H1 (cell line): ENCODE results near the gene SERTAD2. TPM values are rescaled to one million over a fixed set of nuclear protein-coding genes. Genes with fewer than 3 reads are reported as not detected.

Experiments
- CTCF ChIA-PET: fragments of 300-600 bp; sonication (Branson Sonifier 250); formaldehyde crosslinking; loops from one replicate; lab custom pipeline; 2021; ENCODE audit not compliant: partially characterized antibody; lab: Charles Lee
- POLR2A ChIA-PET: fragments of 300-600 bp; sonication (Branson Sonifier 250); formaldehyde crosslinking; loops from one replicate; lab custom pipeline; 2021; ENCODE audit warnings: inconsistent platforms; ENCODE audit not compliant: partially characterized antibody; lab: Charles Lee
- DNase-seq, 2 experiments: peaks; one replicate each; pipeline versions ENCODE4 v3.0.0 to v3.0.0-alpha.2; 2010 to 2022; ENCODE audit warnings: low spot score in 2 of 2, low read depth in 1 of 2, mixed read lengths in 1 of 2
- FAIRE-seq: peaks from 2 replicates; lab custom pipeline; 2011; peaks lifted over from hg19 to GRCh38; lab: Jason Lieb, UNC
- H2AFZ ChIP-seq: 2 replicates; pipeline ENCODE4 v1.8.1; 2012; ENCODE audit warnings: low read length, inconsistent platforms
- H2AK5ac ChIP-seq: 2 replicates; pipeline ENCODE4 v1.6.1; 2013; ENCODE audit warnings: low read depth, low read length
- H2BK120ac ChIP-seq: replicated peaks from 2 replicates; pipeline ENCODE3; 2013; ENCODE audit warnings: low read depth, low read length, inconsistent platforms
- H2BK12ac ChIP-seq: 2 replicates; pipeline ENCODE4 v1.6.1; 2013; ENCODE audit warnings: low read depth, low read length
- H2BK15ac ChIP-seq: 2 replicates; pipeline ENCODE4 v1.6.1; 2013; ENCODE audit warnings: low read length
- H2BK20ac ChIP-seq: 2 replicates; pipeline ENCODE4 v1.6.1; 2013; ENCODE audit warnings: low read length
- H2BK5ac ChIP-seq: 2 replicates; pipeline ENCODE4 v1.6.1; 2013; ENCODE audit warnings: low read depth, low read length
- H3K14ac ChIP-seq: 2 replicates; pipeline ENCODE4 v1.6.1; 2013; ENCODE audit warnings: inconsistent platforms; ENCODE audit not compliant: insufficient read length
- H3K18ac ChIP-seq: 2 replicates; pipeline ENCODE4 v1.6.1; 2013; ENCODE audit warnings: low read length; ENCODE audit errors: extremely low read depth
- H3K23ac ChIP-seq: 2 replicates; pipeline ENCODE4 v1.6.1; 2013; ENCODE audit warnings: inconsistent platforms; ENCODE audit not compliant: insufficient read length
- H3K23me2 ChIP-seq: 2 replicates; pipeline ENCODE4 v1.6.1; 2013; ENCODE audit warnings: low read depth, low read length
- H3K27ac ChIP-seq: 2 replicates; pipeline ENCODE4 v1.6.1; 2011; ENCODE audit warnings: low read depth, low read length, inconsistent platforms
- H3K27me3 ChIP-seq, 4 experiments: replicated peaks in 1 of 4; 1 replicate in 1 of 4; 2 replicates in 3 of 4; pipeline versions ENCODE4 v1.6.1 to v1.8.1; 2011 to 2013; ENCODE audit warnings: low read length in 3 of 4, mild to moderate bottlenecking in 3 of 4, inconsistent platforms in 2 of 4, mixed read lengths in 2 of 4, moderate library complexity in 1 of 4; ENCODE audit not compliant: control insufficient read depth in 3 of 4, insufficient read depth in 3 of 4; ENCODE audit errors: extremely low read depth in 1 of 4
- H3K36me3 ChIP-seq, 4 experiments: 2 replicates each; pipeline versions ENCODE4 v1.6.1 to v1.8.1; 2011 to 2013; ENCODE audit warnings: mild to moderate bottlenecking in 4 of 4, low read length in 3 of 4, moderate library complexity in 2 of 4, control low read depth in 1 of 4, inconsistent platforms in 1 of 4; ENCODE audit not compliant: insufficient read depth in 4 of 4, control insufficient read depth in 2 of 4
- H3K4ac ChIP-seq: replicated peaks from 2 replicates; pipeline ENCODE3; 2013; ENCODE audit warnings: low read length, low read depth, mixed read lengths, inconsistent platforms; ENCODE audit not compliant: insufficient read length
- H3K4me1 ChIP-seq, 4 experiments: replicated peaks in 1 of 4; 1 replicate in 1 of 4; 2 replicates in 3 of 4; pipeline versions ENCODE4 v1.6.1 to v1.8.1; 2011 to 2013; ENCODE audit warnings: low read length in 3 of 4, inconsistent platforms in 2 of 4, mixed read lengths in 1 of 4; ENCODE audit not compliant: insufficient read depth in 4 of 4, control insufficient read depth in 3 of 4
- H3K4me2 ChIP-seq, 2 experiments: 2 replicates each; pipeline versions ENCODE4 v1.6.1 to v1.8.1; 2011 to 2013; ENCODE audit warnings: low read depth in 2 of 2, low read length in 2 of 2, control low read depth in 1 of 2, inconsistent platforms in 1 of 2, mild to moderate bottlenecking in 1 of 2; ENCODE audit not compliant: insufficient read depth in 1 of 2
- H3K4me3 ChIP-seq, 4 experiments: fragments of 200-600, 300-600 bp in 1 of 4; sonication (generic), shearing (Covaris generic), sonication (Bioruptor Twin) in 1 of 4; 2 replicates each; pipeline versions ENCODE4 v1.5.1 to v1.8.1; 2011 to 2016; ENCODE audit warnings: low read length in 4 of 4, low read depth in 3 of 4, control low read depth in 2 of 4, inconsistent platforms in 2 of 4, mild to moderate bottlenecking in 2 of 4, mixed read lengths in 1 of 4, moderate library complexity in 1 of 4; ENCODE audit not compliant: insufficient read depth in 2 of 4; ENCODE audit errors: extremely low read depth in 1 of 4
- H3K56ac ChIP-seq: replicated peaks from 2 replicates; pipeline ENCODE3; 2013; ENCODE audit warnings: low read depth, mild to moderate bottlenecking, mixed read lengths, low read length, inconsistent platforms; ENCODE audit not compliant: insufficient read length
- H3K79me1 ChIP-seq: 2 replicates; pipeline ENCODE4 v1.6.1; 2013; ENCODE audit warnings: low read depth, low read length, control low read depth
- H3K79me2 ChIP-seq, 2 experiments: 2 replicates each; pipeline versions ENCODE4 v1.6.1 to v1.8.1; 2012 to 2013; ENCODE audit warnings: low read length in 2 of 2, mild to moderate bottlenecking in 2 of 2, inconsistent platforms in 1 of 2; ENCODE audit not compliant: insufficient read depth in 2 of 2, control insufficient read depth in 1 of 2
- H3K9ac ChIP-seq, 4 experiments: replicated peaks in 1 of 4; 1 replicate in 1 of 4; 2 replicates in 3 of 4; pipeline versions ENCODE4 v1.6.1 to v1.8.1; 2011 to 2013; ENCODE audit warnings: low read depth in 3 of 4, low read length in 3 of 4, control low read depth in 2 of 4, mild to moderate bottlenecking in 2 of 4, moderate library complexity in 2 of 4, inconsistent platforms in 1 of 4; ENCODE audit errors: extremely low read depth in 1 of 4
- H3K9me3 ChIP-seq, 2 experiments: 2 replicates each; pipeline versions ENCODE4 v1.6.1 to v1.8.1; 2012 to 2013; ENCODE audit warnings: mild to moderate bottlenecking in 2 of 2, moderate library complexity in 2 of 2, control low read depth in 1 of 2, inconsistent platforms in 1 of 2, low read depth in 1 of 2, low read length in 1 of 2, mixed read lengths in 1 of 2; ENCODE audit not compliant: insufficient read depth in 2 of 2
- H4K20me1 ChIP-seq, 2 experiments: replicated peaks in 1 of 2; 2 replicates each; pipeline versions ENCODE3 to v1.8.1; 2011 to 2013; ENCODE audit warnings: inconsistent platforms in 2 of 2, low read length in 2 of 2, mild to moderate bottlenecking in 1 of 2; ENCODE audit not compliant: insufficient read depth in 2 of 2, control insufficient read depth in 1 of 2
- H4K5ac ChIP-seq: 2 replicates; pipeline ENCODE4 v1.6.1; 2013; ENCODE audit warnings: low read length, low read depth, mixed read lengths, inconsistent platforms; ENCODE audit not compliant: insufficient read length
- H4K8ac ChIP-seq: 2 replicates; pipeline ENCODE4 v1.8.0; 2013; ENCODE audit warnings: mild to moderate bottlenecking, moderate library complexity, low read length, inconsistent platforms; ENCODE audit not compliant: insufficient read depth; ENCODE audit errors: extremely low read depth
- H4K91ac ChIP-seq: replicated peaks from 2 replicates; pipeline ENCODE3; 2013; ENCODE audit warnings: low read length, mixed read lengths, inconsistent platforms; ENCODE audit not compliant: insufficient read length
- CBX8 ChIP-seq: fragments of 300-800, 300-1000 bp; sonication (generic); IDR thresholded peaks from 2 replicates; pipeline ENCODE4 v1.7.1; 2016; ENCODE audit warnings: low read depth, low read length, borderline replicate concordance
- CHD2 ChIP-seq: IDR thresholded peaks from 2 replicates; pipeline ENCODE4 v1.6.1; 2012; ENCODE audit warnings: low read length, improper control_type of control experiment
- GABPA ChIP-seq: IDR thresholded peaks from 2 replicates; pipeline ENCODE4 v1.6.1; 2011; ENCODE audit warnings: mild to moderate bottlenecking, low read length, moderate library complexity, borderline replicate concordance; ENCODE audit not compliant: insufficient read depth
- GTF2F1 ChIP-seq: IDR thresholded peaks from 2 replicates; pipeline ENCODE4 v1.6.1; 2012; ENCODE audit warnings: low read depth, low read length, improper control_type of control experiment, borderline replicate concordance
- NRF1 ChIP-seq: IDR thresholded peaks from 2 replicates; pipeline ENCODE4 v1.6.1; 2011; ENCODE audit warnings: mild to moderate bottlenecking, low read depth, low read length, improper control_type of control experiment
- PHF8 ChIP-seq: fragments of 200-600 bp; sonication (generic); conservative IDR thresholded peaks from 2 replicates; pipeline ENCODE4 v1.7.1; 2012; ENCODE audit warnings: low read depth, mild to moderate bottlenecking, inconsistent platforms, low read length, moderate library complexity
- POU5F1 ChIP-seq: IDR thresholded peaks from 2 replicates; pipeline ENCODE4 v1.6.1; 2011; ENCODE audit warnings: low read depth, mild to moderate bottlenecking, low read length, moderate library complexity
- SIX5 ChIP-seq: IDR thresholded peaks from 2 replicates; pipeline ENCODE4 v1.6.1; 2011; ENCODE audit warnings: mild to moderate bottlenecking, low read depth, low read length
- SP1 ChIP-seq: IDR thresholded peaks from 2 replicates; pipeline ENCODE4 v1.6.1; 2011; ENCODE audit warnings: low read depth, low read length
- TCF12 ChIP-seq: IDR thresholded peaks from 2 replicates; pipeline ENCODE4 v1.6.1; 2011; ENCODE audit warnings: low read depth, mild to moderate bottlenecking, low read length
- TEAD4 ChIP-seq: IDR thresholded peaks from 2 replicates; pipeline ENCODE4 v1.6.1; 2012; ENCODE audit warnings: low read depth, low read length, inconsistent platforms, mixed read lengths
- ZNF274 ChIP-seq: IDR thresholded peaks from 2 replicates; pipeline ENCODE4 v1.7.0; 2012; ENCODE audit warnings: low read length, borderline replicate concordance; ENCODE audit errors: extremely low read depth
- WGBS, 2 experiments: shearing (Covaris generic) in 1 of 2; methylation state at CpG; one replicate each; pipeline versions ENCODE4 v1.1.6 to v1.1.7; 2013 to 2015; ENCODE audit warnings: low lambda C conversion rate in 2 of 2, mixed read lengths in 2 of 2, inconsistent platforms in 1 of 2, low coverage in 1 of 2, missing lambda C conversion rate in 1 of 2; ENCODE audit not compliant: insufficient replicate concordance in 2 of 2, insufficient coverage in 1 of 2, insufficient read length in 1 of 2; ENCODE audit errors: extremely low coverage in 1 of 2, missing lambda C conversion rate in 1 of 2; 5-methylcytosine and 5-hydroxymethylcytosine counted together
- polyA plus RNA-seq, 7 experiments: library from polyadenylated mRNA; depleted of rRNA in 3 of 7; stranded (reverse) in 5 of 7; unstranded in 2 of 7; fragments of >200 nt in 5 of 7; fragments of 200-250 nt in 2 of 7; gene quantifications; 1 replicate in 5 of 7; 2 replicates in 1 of 7; 4 replicates in 1 of 7; pipeline versions ENCODE4 v1.2.1 to v1.2.3, GENCODE V29; 2011 to 2013; ENCODE audit warnings: missing spikeins in 2 of 7, mixed read lengths in 2 of 7
- total RNA-seq: library from RNA; stranded (reverse); fragmentation: NEBNext Ultra II Directional; extraction: Animal tissue kit (Norgen Biotek cat#: 25700); gene quantifications from 2 replicates; pipeline ENCODE4 v1.2.1, GENCODE V29; 2021
- TF ChIP-seq, protein P1 (sequence below), 3 experiments: IDR thresholded peaks; 1 replicate in 2 of 3; 2 replicates in 1 of 3; pipeline versions ENCODE4 v1.5.1 to v1.6.1; 2011; ENCODE audit warnings: low read length in 3 of 3, mild to moderate bottlenecking in 3 of 3, inconsistent platforms in 2 of 3, low read depth in 1 of 3, moderate library complexity in 1 of 3; ENCODE audit not compliant: insufficient read depth in 1 of 3; ENCODE audit errors: control extremely low read depth in 1 of 3

SERTAD2 gene
- total and polyA plus RNA-seq, 2 of the 8 experiments (the other 6 are each of a cell fraction or from before 2014, with no cell fraction given): 2.9 to 4.5 TPM

DNA sequence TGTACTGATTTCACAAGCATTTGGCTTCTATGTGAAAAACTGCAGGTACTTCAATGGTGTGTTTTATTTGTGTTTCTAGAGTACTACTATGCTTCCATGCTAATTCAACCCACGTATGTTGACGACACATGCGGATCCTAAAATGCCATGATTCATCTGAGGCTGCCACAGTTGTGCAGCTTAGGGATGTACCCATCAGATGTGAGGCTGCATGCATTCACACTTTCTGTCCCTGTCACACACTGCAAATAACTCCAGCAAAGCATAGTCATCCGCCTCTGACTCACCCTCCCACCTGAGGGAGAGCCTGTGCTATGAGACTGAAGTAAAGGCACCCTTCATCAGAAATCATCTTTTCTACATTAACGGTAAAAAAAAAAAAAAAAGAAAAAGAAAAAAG lies 22.1 kb upstream of the SERTAD2 start:
- ChIA-PET POLR2A (no interaction called here), CTCF (interaction anchor here (1.2 to 2.0 kb wide), 2 partner anchors 21 kb away, joined by 3 to 6 read pairs; no protein-coding TSS in a partner anchor)
- H4K91ac ChIP-seq: no peak overlapping the region
- TF ChIP-seq SIX5 (no peak), CBX8 (no peak), TEAD4 (no peak), NRF1 (no peak), TCF12 (no peak), POU5F1 (no peak), PHF8 (no peak), ZNF274 (no peak), GTF2F1 (no peak), SP1 (no peak), GABPA (no peak), CHD2 (no peak)
- TF ChIP-seq, protein P1, sequence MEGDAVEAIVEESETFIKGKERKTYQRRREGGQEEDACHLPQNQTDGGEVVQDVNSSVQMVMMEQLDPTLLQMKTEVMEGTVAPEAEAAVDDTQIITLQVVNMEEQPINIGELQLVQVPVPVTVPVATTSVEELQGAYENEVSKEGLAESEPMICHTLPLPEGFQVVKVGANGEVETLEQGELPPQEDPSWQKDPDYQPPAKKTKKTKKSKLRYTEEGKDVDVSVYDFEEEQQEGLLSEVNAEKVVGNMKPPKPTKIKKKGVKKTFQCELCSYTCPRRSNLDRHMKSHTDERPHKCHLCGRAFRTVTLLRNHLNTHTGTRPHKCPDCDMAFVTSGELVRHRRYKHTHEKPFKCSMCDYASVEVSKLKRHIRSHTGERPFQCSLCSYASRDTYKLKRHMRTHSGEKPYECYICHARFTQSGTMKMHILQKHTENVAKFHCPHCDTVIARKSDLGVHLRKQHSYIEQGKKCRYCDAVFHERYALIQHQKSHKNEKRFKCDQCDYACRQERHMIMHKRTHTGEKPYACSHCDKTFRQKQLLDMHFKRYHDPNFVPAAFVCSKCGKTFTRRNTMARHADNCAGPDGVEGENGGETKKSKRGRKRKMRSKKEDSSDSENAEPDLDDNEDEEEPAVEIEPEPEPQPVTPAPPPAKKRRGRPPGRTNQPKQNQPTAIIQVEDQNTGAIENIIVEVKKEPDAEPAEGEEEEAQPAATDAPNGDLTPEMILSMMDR (IDR thresholded peaks at IDR 0.05; ENCODE audit: control extremely low read depth in 1 of 3, insufficient read depth in 1 of 3, low read depth in 1 of 3, low read length in 3 of 3): no peak

More for the DNA sequence above, 22.1 kb upstream of the SERTAD2 start:
- no peaks in the 10 kb centered on the region for H3K27me3 ChIP-seq
- H4K8ac ChIP-seq: no peak overlapping the region
- H2BK5ac ChIP-seq: no peak overlapping the region
- no peak overlapping the region for H2BK12ac ChIP-seq
- no peak overlapping the region for H3K18ac ChIP-seq
- no peak overlapping the region for H2AFZ ChIP-seq
- no peak for FAIRE-seq
- WGBS, 2 experiments: 85% methylated on average over 5 of the region's 5 CpGs; no CpG with 5 or more reads in 1 of the 2 experiments
- no peak overlapping the region for H4K5ac ChIP-seq
- H3K4me3 ChIP-seq: no peak overlapping the region
- H3K4me1 ChIP-seq: peaks cover 0 to 3% (median 0%) of the 10 kb centered on the region in 4 experiments; a peak in 1 of 7 replicates
- H2BK120ac ChIP-seq: no peak overlapping the region
- no peaks in the 10 kb centered on the region for H4K20me1 ChIP-seq
- H3K4ac ChIP-seq: no peak overlapping the region
- H3K23ac ChIP-seq: no peak overlapping the region
- no peaks in the 10 kb centered on the region for H3K79me1 ChIP-seq
- H3K36me3 ChIP-seq: no peaks in the 10 kb centered on the region
- H3K27ac ChIP-seq: no peak overlapping the region
- H2BK20ac ChIP-seq: no peak overlapping the region
- H3K9me3 ChIP-seq: no peaks in the 10 kb centered on the region
- H3K4me2 ChIP-seq: no peak overlapping the region
- DNase-seq: no peak
- H3K79me2 ChIP-seq: no peaks in the 10 kb centered on the region
- H3K23me2 ChIP-seq: no peaks in the 10 kb centered on the region
- H3K9ac ChIP-seq: no peak overlapping the region
- H2BK15ac ChIP-seq: no peak overlapping the region
- no peak overlapping the region for H3K56ac ChIP-seq
- no peak overlapping the region for H3K14ac ChIP-seq
- H2AK5ac ChIP-seq: no peak overlapping the region
